ENCODE results near the gene CTNNA3. TPM values are rescaled to one million over a fixed set of nuclear protein-coding genes. Genes with fewer than 3 reads are reported as not detected.

CTNNA3 gene
- total RNA-seq, 1 donor from 2014 or later = not detected

GRCh38 chr10:66294538-66294937 is 1401.5 kb downstream of the CTNNA3 start:
- no peak for ATAC-seq (ENCODE audit: low read depth)
- no peak for DNase-seq
- Mint-ChIP-seq H3K4me1 (no peaks in the 10 kb centered on the region), H3K27me3 (no peaks in the 10 kb centered on the region), H3K36me3 (ENCODE audit: low read depth) (no peaks in the 10 kb centered on the region), H3K9me3 (no peaks in the 10 kb centered on the region), H3K27ac (no peak overlapping the region), H3K4me3 (no peak overlapping the region)
- ChIA-PET POLR2A (no interaction called here), CTCF (no interaction called here)
- no peak for TF ChIP-seq CTCF (IDR thresholded peaks at IDR 0.05)
- intact Hi-C loops (cut with micrococcal nuclease) = no loop called here

- intact Hi-C loops (cut with micrococcal nuclease) = no loop called here
- no peaks in the 10 kb centered on the region for H3K36me3 Mint-ChIP-seq (ENCODE audit: low read depth)
- no peak for TF ChIP-seq CTCF (IDR thresholded peaks at IDR 0.05)
- no peak overlapping the region for H3K4me3 Mint-ChIP-seq
- POLR2A ChIA-PET = no interaction called here
- H3K9me3 Mint-ChIP-seq = no peaks in the 10 kb centered on the region
- H3K4me1 Mint-ChIP-seq = no peaks in the 10 kb centered on the region
- H3K27ac Mint-ChIP-seq = no peak overlapping the region
- no peak for DNase-seq
- ATAC-seq (ENCODE audit: low read depth) = no peak
- H3K27me3 Mint-ChIP-seq = no peaks in the 10 kb centered on the region
- CTCF ChIA-PET = no interaction called here
Observed at GRCh38 chr10:66292922-66293321, 1403.1 kb downstream of the CTNNA3 start.

- Mint-ChIP-seq H3K36me3 (ENCODE audit: low read depth) (no peaks in the 10 kb centered on the region), H3K27me3 (no peaks in the 10 kb centered on the region), H3K4me1 (no peaks in the 10 kb centered on the region), H3K9me3 (no peaks in the 10 kb centered on the region), H3K27ac (no peak overlapping the region), H3K4me3 (no peak overlapping the region)
- intact Hi-C loops (cut with micrococcal nuclease) = no loop called here
- ChIA-PET CTCF (no interaction called here), POLR2A (no interaction called here)
- DNase-seq = no peak
- TF ChIP-seq CTCF (IDR thresholded peaks at IDR 0.05) = no peak
- no peak for ATAC-seq (ENCODE audit: low read depth)
Observed at GRCh38 chr10:66292456-66292855, 1403.5 kb downstream of the CTNNA3 start.

- no peak for TF ChIP-seq CTCF (IDR thresholded peaks at IDR 0.05)
- no peak overlapping the region for H3K4me3 Mint-ChIP-seq
- H3K4me1 Mint-ChIP-seq = no peaks in the 10 kb centered on the region
- H3K27ac Mint-ChIP-seq = no peak overlapping the region
- no peaks in the 10 kb centered on the region for H3K9me3 Mint-ChIP-seq
- H3K36me3 Mint-ChIP-seq (ENCODE audit: low read depth) = no peaks in the 10 kb centered on the region
- ChIA-PET POLR2A (no interaction called here), CTCF (no interaction called here)
- no peak for ATAC-seq (ENCODE audit: low read depth)
- no peak for DNase-seq
- H3K27me3 Mint-ChIP-seq = no peaks in the 10 kb centered on the region
- intact Hi-C loops (cut with micrococcal nuclease) = no loop called here
Observed at GRCh38 chr10:66291133-66291532, 1404.9 kb downstream of the CTNNA3 start.

GRCh38 chr10:66284621-66285020 is 1411.4 kb downstream of the CTNNA3 start:
- no peak overlapping the region for H3K4me3 Mint-ChIP-seq
- ATAC-seq (ENCODE audit: low read depth) (no peak), DNase-seq (no peak)
- no peaks in the 10 kb centered on the region for H3K36me3 Mint-ChIP-seq (ENCODE audit: low read depth)
- intact Hi-C loops (cut with micrococcal nuclease) = no loop called here
- no peak for TF ChIP-seq CTCF (IDR thresholded peaks at IDR 0.05)
- ChIA-PET CTCF (no interaction called here), POLR2A (no interaction called here)
- no peak overlapping the region for H3K27ac Mint-ChIP-seq
- no peaks in the 10 kb centered on the region for H3K4me1 Mint-ChIP-seq
- peaks cover 2% of the 10 kb centered on the region for H3K9me3 Mint-ChIP-seq
- H3K27me3 Mint-ChIP-seq = no peaks in the 10 kb centered on the region

Data from activated B cell treated with CpG ODN at 0.5 μM for 24 hours (primary cell).